GM15510 (cell line): ENCODE results near the gene IL16.

Experiments
- POLR2A ChIP-seq: IDR thresholded peaks from 3 replicates; pipeline ENCODE4 v1.6.1; 2011; ENCODE audit warnings: borderline replicate concordance; ENCODE audit not compliant: insufficient read length; ENCODE audit errors: extremely low read depth

IL16 gene

GRCh38 chr15:81215983-81216382 lies 19.3 kb downstream of the IL16 start:
- no peak for TF ChIP-seq POLR2A

GRCh38 chr15:81216422-81216821 lies 19.7 kb downstream of the IL16 start:
- TF ChIP-seq POLR2A: no peak

GRCh38 chr15:81221449-81221848 lies 24.8 kb downstream of the IL16 start:
- no peak for TF ChIP-seq POLR2A

GRCh38 chr15:81222007-81222406 lies 25.3 kb downstream of the IL16 start:
- no peak for TF ChIP-seq POLR2A

- TF ChIP-seq POLR2A: no peak
Observed at GRCh38 chr15:81223346-81223971, 26.8 kb downstream of the IL16 start.

GRCh38 chr15:81224232-81224631 lies 27.6 kb downstream of the IL16 start:
- no peak for TF ChIP-seq POLR2A

GRCh38 chr15:81225161-81225671 lies 28.5 kb downstream of the IL16 start:
- TF ChIP-seq POLR2A: no peak

- no peak for TF ChIP-seq POLR2A
Observed at GRCh38 chr15:81227716-81228115, 31.0 kb downstream of the IL16 start.

- no peak for TF ChIP-seq POLR2A
Observed at GRCh38 chr15:81229586-81229985, 32.9 kb downstream of the IL16 start.

- TF ChIP-seq POLR2A: no peak
Observed at GRCh38 chr15:81235276-81236123, 38.8 kb downstream of the IL16 start.

- TF ChIP-seq POLR2A: no peak
Observed at GRCh38 chr15:81239190-81239589, 42.5 kb downstream of the IL16 start.

- no peak for TF ChIP-seq POLR2A
Observed at GRCh38 chr15:81242778-81243177, 46.1 kb downstream of the IL16 start.

GRCh38 chr15:81244306-81244705 lies 47.6 kb downstream of the IL16 start:
- no peak for TF ChIP-seq POLR2A

GRCh38 chr15:81253846-81254245 lies 57.2 kb downstream of the IL16 start:
- no peak for TF ChIP-seq POLR2A

GRCh38 chr15:81254277-81254915 lies 57.7 kb downstream of the IL16 start:
- TF ChIP-seq POLR2A: no peak
